HG03097 (cell line): ENCODE data around the gene FBL.

Experiments used
- ATAC-seq: cut with Tn5 transposase; IDR thresholded peaks from one replicate; pipeline ENCODE4 v1.9.1; 2021; ENCODE audit not compliant: unreplicated experiment, low FRiP score

FBL gene

DNA sequence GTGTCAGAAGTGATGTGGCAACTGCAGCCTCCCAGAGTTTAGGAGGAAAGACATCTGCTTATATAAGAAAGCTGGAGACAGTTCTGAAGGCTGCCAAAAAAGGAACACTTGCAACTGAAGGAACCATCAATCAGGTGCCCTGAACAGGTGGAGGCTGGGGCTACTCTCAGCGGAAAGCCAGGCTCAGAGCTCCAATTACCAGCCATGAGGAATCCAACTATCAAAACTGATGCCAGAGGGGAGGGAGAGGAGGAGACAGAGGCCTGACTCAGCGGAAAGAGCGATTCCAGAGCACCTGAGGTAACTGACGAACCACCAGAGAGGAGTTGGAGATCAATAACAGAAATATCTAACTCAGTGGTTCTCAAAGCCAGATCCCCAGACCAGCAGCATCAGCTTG is 43.2 kb downstream of the FBL start:
- no peak for ATAC-seq

DNA sequence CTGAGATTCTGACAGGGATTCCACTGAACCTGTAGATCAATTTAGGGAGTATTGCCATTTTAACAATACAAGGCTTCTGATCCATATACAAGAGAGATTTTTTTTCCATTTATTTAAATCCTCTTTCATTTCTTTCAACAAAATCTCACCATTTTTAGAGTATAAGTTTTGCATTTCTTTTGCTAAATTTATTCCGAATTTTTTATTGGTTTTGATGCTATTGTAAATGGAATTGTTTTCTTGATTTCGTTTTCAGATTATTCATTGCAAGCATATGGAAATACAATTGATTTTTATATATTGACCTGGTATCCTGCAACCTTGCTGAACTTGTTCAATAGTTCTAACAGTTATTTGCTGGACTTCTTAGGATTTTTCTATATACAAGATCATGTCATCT is 49.1 kb downstream of the FBL start:
- ATAC-seq: no peak

DNA sequence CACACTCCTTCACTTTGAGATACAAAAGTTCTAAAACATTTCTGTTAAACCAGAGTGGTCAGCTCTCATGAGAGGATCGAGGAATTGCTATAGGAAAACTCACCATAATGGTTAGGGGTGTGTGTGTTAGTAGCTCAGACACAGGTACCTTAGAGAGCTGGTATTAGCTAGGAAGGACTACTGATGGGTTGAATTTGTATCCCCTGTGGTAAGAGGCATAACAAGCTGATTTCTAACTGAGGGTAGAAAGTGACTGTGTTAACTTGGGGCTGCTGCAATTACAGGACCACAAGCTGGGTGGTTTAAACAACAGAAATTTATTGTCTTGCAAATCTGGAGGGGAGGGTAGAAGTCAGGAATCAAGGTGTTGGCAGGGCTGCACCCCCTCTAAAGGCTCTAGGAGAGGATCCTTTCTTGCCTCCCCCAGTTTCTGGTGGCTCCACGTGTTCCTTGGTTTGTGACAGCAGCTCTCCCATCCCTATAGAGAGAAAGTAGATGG is 50.1 kb downstream of the FBL start:
- no peak for ATAC-seq

DNA sequence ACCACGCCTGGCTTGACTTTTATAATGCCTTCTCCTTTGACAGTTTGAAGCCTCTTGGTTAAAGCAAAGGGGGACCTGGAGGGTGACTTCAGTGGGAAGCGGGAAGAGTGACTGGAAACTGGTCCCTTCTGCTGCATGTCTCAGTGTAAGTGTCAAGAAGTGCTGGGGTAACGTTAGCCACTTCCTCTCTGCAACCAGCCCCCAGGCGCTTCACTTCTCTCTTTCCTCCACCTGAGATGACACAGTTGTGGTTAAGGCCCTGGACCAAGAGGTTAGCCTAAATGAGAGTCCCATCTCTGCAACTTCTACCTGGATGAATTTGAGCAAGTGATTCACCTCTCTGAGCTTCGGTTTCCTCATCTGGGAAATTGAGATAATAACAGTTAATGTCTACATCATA is 51.2 kb downstream of the FBL start:
- no peak for ATAC-seq

DNA sequence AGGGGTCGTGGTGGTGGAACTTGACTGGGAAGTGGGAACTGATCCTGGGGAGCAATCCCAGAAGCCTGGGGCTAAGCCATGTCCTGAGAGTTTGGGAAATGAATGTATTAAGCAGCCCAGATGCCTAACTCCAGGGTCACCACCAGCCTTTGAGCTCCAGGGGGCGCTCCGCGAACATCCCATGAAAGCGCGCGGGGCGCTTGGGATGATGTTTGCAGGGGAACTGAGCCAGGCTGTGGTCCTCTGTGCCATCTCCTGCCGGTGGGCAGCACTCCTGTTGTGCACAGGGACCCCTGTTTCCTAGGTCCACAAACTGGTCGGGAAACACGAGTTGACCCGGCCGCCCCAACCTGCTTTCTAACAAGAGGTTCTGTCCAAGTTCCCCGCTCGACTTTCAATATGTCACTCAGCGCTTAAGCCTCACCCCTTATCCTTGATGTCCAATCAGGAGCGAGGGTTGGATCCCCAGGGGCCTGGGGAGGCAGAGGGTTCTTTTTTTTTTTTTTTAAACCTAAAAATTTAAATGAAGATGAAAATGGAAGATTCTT is 53.1 kb downstream of the FBL start:
- no peak for ATAC-seq

DNA sequence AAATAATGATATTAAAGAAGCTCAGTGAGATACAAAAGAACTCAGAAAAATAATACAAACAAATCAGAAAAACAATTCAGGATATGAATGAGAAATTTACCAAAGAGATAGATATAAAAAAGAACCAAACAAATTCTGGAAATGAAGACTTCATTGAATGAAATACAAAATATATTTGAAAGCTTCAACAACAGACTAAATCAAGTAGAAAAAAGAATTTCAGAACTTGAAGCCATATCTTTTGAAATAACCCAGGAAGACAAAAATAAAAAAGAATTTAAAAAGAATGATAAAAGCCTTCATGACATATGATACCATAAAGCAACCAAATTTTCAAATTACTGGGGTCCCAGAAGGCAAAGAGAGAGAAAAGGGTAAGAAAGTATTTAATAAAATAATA is 57.9 kb downstream of the FBL start:
- ATAC-seq: no peak
